Ovary (tissue), 3 donors: Measurements from ENCODE around the gene ISYNA1.

Experiments
- EP300 ChIP-seq: sonication (generic); formaldehyde crosslinking; IDR thresholded peaks from one replicate; pipeline ENCODE4 v1.6.1; 2017; ENCODE audit warnings: antibody characterized with exemption
- POLR2A ChIP-seq: fragments of 450-650 bp; IDR thresholded peaks from one replicate; pipeline ENCODE4 v1.6.1; 2017; ENCODE audit warnings: antibody characterized with exemption, mild to moderate bottlenecking, moderate library complexity
- TF ChIP-seq, protein P1 (sequence below), 3 donors: fragments of 450-650 bp in 2 of 3; fragments of 200-600 bp in 1 of 3; IDR thresholded peaks; one replicate each; pipeline versions ENCODE4 v1.5.1 to v1.8.0; 2016 to 2022; ENCODE audit warnings: antibody characterized with exemption in 3 of 3, mild to moderate bottlenecking in 1 of 3
- donor health status: DM: no; HTN: no; CAD: no.

DNA sequence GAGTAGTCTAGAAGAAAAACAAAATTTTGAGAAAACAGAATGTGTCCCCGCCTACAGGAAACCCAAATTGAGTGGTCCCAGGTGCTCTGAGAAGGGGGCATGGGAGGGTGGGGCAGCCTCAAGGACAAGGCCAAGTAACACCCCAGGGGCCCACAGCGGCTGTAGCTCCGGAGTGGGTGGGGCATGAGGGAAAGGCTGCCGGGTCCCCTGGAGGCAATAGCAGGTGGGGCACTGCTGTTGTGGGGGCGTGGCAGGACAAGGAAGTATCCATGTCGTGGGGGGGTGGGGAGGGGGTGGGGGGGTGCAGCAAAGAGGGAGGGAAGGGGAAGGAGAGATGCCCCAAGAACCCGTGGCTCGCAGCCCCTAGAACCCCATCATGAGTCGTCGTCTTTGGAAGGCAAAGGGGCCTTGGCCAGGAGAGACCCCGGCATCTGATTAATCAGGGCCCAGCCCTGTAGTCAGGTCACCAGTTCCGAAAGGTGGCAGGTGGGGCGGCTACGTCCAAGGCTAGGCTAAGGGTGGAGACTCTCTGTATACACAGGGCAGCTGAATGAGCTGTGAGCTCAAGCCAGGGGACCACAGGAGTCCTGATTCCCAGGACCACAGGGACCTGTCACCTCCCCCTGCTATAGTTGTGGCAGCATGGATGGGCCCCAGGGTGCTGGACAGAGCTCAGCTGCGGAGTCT lies 7.5 kb upstream of the ISYNA1 start:
- TF ChIP-seq POLR2A (no peak), EP300 (no peak)
- TF ChIP-seq, protein P1, sequence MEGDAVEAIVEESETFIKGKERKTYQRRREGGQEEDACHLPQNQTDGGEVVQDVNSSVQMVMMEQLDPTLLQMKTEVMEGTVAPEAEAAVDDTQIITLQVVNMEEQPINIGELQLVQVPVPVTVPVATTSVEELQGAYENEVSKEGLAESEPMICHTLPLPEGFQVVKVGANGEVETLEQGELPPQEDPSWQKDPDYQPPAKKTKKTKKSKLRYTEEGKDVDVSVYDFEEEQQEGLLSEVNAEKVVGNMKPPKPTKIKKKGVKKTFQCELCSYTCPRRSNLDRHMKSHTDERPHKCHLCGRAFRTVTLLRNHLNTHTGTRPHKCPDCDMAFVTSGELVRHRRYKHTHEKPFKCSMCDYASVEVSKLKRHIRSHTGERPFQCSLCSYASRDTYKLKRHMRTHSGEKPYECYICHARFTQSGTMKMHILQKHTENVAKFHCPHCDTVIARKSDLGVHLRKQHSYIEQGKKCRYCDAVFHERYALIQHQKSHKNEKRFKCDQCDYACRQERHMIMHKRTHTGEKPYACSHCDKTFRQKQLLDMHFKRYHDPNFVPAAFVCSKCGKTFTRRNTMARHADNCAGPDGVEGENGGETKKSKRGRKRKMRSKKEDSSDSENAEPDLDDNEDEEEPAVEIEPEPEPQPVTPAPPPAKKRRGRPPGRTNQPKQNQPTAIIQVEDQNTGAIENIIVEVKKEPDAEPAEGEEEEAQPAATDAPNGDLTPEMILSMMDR (IDR thresholded peaks at IDR 0.05) = no peak
